ENCODE measurements around the gene MECP2.

Gene MECP2

GRCh38 chrX:154115071-154115470, 17.6 kb upstream of the MECP2 start:
- no peak for FAIRE-seq

GRCh38 chrX:154114652-154115051, 17.1 kb upstream of the MECP2 start:
- FAIRE-seq = no peak

- FAIRE-seq = no peak
Observed at GRCh38 chrX:154113729-154114128, 16.2 kb upstream of the MECP2 start.

- FAIRE-seq = no peak
Observed at GRCh38 chrX:154098551-154098950, 1.0 kb upstream of the MECP2 start.

DNA sequence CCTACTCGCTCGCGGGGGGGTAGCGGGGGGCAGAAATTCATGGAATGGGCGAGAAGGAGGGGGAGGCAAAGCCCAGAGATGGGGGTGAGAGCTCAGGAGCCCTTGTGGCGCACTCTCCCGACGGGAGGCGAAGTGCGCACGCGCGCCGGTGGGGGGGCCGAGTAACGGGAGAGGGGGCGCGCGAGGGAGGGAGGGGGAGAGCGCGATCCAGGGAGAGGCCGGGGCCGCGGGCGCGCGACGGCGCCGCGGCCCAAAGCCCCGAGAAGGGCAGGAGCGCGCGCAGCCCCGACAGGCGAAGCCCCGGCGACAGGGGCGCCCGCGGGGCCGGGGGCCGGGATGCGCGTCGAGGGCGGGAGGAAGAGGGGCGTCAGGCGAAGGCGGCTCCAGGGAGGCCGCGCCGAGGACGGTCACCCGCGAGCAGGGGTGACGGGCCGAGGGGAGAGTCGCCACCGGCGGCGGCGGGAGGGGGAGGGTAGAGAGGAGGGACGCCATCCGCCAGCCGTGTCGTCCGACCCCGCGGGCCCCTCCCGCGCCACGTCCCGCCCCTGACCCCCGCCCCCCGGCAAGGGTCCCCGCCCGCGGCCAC, 421 bp downstream of the MECP2 start:
- no peak for FAIRE-seq

- FAIRE-seq = no peak
Observed at GRCh38 chrX:154096140-154097002, 1.1 kb downstream of the MECP2 start.

- FAIRE-seq = no peak
Observed at GRCh38 chrX:154094833-154095232, 2.7 kb downstream of the MECP2 start.

DNA sequence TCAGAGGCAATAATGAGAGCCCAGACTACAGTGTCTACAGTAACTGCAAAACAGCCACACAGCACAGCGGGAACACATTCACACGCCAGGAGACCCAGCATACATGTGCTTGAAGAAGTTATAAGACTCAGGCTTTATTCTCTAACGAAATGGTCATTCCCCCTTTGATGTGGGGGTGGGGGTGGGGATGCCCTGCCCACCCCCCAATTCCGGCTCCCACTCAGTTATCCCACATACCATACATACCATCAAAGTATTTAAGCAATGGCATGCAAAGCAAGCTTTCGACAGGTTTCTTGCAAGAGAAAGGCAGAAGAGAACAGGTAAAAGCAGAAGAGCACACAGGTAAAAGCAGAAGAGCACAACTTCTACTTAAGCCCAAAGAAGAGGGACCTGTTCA, 3.6 kb downstream of the MECP2 start:
- FAIRE-seq = no peak

- FAIRE-seq = no peak
Observed at GRCh38 chrX:154092371-154092770, 5.1 kb downstream of the MECP2 start.

- FAIRE-seq = no peak
Observed at GRCh38 chrX:154091678-154092077, 5.8 kb downstream of the MECP2 start.

GRCh38 chrX:154090731-154091130, 6.8 kb downstream of the MECP2 start:
- no peak for FAIRE-seq

DNA sequence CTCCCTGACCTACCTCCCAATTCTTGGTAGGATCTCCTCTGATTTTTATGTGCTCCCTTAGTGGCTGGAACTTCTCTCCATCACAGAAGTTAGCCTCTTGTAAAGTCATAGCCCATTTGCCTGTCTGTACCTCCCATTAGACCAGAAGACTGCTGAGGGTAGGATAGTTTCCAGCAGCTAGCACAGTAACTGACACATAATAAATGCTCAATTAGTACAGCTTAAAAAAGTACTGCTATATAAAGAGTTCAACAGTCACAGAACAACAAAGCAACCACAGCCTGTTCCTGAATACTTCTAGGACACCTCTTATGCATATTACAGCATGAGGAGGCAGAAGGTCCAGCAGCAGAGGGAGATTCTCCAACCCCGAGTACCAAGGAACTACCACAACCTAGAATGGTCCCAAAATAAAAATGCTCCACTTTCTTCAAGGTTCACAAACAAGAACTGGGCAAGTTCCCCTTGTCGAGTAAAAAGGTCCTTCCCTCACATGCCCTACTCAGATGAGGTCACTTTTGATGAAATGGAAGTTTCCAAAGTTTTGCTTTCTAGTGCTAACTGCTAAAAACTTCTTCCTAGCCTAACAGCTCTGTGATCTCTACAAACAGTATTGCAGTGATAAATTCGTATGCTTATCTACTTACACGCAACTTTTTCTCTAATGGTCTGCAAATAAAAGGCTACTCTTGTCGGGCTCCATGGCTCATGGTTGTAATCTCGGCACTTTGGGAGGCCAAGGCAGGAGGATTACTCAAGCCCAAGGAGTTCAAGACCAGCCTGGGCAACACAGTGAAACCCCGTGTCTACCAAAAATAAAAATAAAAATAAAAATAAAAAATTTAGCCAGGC, 12.8 kb downstream of the MECP2 start:
- FAIRE-seq = no peak

GRCh38 chrX:154083126-154083517, 14.4 kb downstream of the MECP2 start:
- no peak for FAIRE-seq

- no peak for FAIRE-seq
Observed at GRCh38 chrX:154082396-154083125, 15.0 kb downstream of the MECP2 start.

- FAIRE-seq = no peak
Observed at GRCh38 chrX:154077101-154077500, 20.4 kb downstream of the MECP2 start.

GRCh38 chrX:154074199-154074598, 23.3 kb downstream of the MECP2 start:
- FAIRE-seq = no peak

DNA sequence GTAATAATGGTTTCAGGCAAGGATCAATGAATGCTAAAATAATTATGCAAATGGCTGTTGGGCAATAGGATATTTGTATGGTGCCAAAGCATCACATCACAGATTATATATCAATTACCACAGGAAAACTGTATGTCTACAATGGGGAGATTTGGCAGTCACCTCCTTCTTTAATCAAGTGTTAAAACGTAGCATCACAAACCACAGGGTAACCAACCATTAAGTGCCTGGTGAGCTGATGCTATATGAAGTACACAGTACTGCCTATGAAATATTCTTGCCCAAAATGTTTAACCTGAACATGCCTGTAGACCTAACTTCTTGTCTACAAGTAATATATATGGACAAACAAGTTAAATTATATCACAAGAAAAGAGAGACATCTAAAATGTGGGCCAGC, 25.3 kb downstream of the MECP2 start:
- no peak for FAIRE-seq

- FAIRE-seq = no peak
Observed at GRCh38 chrX:154068560-154068959, 29.0 kb downstream of the MECP2 start.

GRCh38 chrX:154064637-154065435, 32.7 kb downstream of the MECP2 start:
- FAIRE-seq = no peak

GRCh38 chrX:154063234-154063633, 34.3 kb downstream of the MECP2 start:
- FAIRE-seq = no peak

GRCh38 chrX:154061801-154062200, 35.7 kb downstream of the MECP2 start:
- FAIRE-seq = no peak

DNA sequence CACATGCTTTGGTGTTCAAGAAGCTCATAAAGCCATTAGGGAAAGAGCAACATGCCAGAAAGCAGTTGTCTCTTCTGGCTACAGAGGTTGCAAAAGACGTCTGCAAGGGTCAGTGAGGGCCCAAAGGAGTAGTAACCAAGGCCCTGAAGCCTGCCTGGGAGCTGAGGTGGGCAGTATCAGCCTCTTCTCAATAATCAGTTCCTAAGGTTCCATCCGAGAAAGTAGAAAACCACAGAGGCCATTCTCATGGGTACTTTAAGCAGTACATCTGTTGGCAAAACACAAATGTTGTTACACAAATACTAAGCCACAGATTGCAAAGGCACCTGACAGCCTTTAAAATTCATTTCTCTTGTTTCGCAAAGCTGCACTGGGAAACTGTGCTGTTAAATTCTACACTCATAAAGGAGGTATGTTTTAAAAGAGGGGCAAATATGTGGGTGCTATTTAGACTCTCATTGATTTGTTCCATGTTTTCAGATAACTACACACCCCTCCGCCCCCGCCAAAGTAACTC, 37.7 kb downstream of the MECP2 start:
- FAIRE-seq = no peak

Measured in A204.1 (cell line).